SK-MEL-5 (cell line): ENCODE results near the gene SORCS2. TPM values are rescaled to one million over a fixed set of nuclear protein-coding genes. Genes with fewer than 3 reads are reported as not detected.
"Not testable (repeated sequence)": the region's sequence is repeated elsewhere in the genome, so short reads cannot be mapped to it uniquely, and the experiment has no call there.

Source experiments
- DNase-seq: peaks from one replicate; pipeline ENCODE4 v3.0.0-alpha.2; 2016; ENCODE audit warnings: low read depth, low spot score
- in situ Hi-C: cut with HindIII; loops from 2 replicates; pipeline ENCODE4 v1.10.0; 2016; ENCODE audit warnings: low sequenced_read_pairs, high pct_unique_total_duplicates, low pct_unique_long_range_greater_than_20kb
- total RNA-seq: library from RNA; depleted of rRNA; stranded (reverse); fragments of >200 nt; shearing (Covaris generic); gene quantifications from 2 replicates; pipeline ENCODE4 v1.2.3, GENCODE V29; 2014

The SORCS2 gene
- total RNA-seq, 1 experiment from 2014 or later: not detected

DNA sequence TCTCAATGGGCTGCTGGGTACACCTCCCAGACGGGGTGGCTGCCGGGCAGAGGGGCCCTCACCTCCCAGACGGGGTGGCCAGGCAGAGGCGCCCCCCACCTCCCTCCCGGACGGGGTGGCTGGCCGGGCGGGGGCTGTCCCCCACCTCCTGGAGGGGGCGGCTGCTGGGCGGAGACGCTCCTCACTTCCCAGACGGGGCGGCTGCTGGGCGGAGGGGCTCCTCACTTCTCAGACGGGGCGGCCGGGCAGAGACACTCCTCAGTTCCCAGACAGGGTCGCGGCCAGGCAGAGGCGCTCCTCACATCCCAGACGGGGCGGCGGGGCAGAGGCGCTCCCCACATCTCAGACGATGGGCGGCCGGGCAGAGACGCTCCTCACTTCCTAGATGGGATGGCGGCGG is 409.8 kb downstream of the SORCS2 start:
- DNase-seq, in situ Hi-C loops: not testable (repeated sequence)

DNA sequence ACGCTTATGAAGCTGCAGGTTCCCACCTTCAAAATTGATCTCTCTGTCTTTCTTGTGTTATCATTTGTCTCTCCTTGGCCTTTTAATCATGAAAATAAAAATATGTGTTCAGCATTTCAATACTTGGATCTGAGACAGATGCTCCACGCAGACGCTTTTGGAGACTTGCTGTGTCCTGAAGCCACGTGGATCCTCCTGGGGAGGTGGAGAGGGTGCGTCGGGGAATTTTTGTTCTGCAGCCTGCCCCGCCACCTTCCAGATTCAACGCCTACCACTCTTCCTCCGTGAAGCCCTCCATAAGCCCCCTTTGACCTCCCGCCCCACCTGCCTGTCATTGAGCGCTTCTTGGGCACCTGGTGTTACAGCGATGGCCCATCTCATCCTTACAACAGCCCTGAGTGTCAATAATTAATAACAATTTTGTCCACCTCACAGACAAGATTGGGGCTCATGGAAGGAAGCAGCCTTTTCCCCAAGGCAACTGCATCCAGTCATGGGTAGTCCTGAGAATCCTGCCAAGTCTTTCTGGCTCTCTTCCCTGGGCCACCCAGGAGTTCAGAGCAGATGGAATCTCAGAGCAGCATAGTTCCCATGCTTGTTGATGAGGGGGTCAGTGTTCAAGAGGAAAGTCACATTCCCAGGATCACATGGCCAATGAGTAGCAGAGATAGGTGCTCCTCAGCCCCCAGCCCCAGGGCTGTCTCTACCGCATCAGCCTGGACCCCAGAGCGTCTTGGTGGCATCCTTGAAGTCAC is 415.0 kb downstream of the SORCS2 start:
- DNase-seq: no peak
- in situ Hi-C loops: no loop called here

DNA sequence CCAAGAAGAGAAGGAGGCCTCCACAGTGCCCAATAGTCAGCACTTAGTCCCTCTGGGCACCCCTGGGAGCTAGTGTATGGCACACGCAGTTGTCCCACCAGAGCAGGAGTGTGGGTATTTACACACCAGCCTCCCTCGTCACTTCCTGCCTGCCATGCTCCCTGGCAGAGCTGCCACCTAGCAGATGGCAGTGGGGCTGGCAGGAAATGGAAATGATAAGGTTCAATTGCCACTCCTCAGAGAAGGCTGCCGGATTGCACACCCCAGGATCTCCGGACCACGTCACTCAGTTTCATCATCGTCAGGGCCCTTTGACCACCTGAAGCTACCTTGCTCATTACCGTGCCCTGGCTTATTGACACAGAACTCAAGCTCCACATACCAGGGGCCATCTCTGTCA is 415.7 kb downstream of the SORCS2 start:
- in situ Hi-C loops: no loop called here
- DNase-seq: no peak

DNA sequence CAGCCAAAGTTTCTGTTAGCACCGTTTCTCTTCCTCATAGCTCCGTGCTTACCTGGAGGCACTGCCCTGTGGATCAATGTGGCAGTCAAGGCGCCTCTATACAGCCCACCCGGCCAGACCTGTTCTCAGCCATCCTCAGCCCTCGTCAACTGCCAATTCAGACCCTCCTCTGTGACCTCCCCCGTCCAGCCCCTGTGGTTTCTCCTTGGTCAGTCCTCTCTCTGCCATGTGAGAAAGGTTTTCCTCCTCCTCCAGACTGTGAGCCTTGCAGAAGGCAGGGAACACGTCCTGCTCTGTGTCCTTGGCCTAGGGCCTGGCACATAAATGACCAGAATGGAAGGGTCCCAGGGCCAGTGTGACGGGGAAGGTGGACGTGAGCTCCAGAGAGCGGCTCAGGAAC is 417.0 kb downstream of the SORCS2 start:
- DNase-seq: no peak
- in situ Hi-C loops: no loop called here

DNA sequence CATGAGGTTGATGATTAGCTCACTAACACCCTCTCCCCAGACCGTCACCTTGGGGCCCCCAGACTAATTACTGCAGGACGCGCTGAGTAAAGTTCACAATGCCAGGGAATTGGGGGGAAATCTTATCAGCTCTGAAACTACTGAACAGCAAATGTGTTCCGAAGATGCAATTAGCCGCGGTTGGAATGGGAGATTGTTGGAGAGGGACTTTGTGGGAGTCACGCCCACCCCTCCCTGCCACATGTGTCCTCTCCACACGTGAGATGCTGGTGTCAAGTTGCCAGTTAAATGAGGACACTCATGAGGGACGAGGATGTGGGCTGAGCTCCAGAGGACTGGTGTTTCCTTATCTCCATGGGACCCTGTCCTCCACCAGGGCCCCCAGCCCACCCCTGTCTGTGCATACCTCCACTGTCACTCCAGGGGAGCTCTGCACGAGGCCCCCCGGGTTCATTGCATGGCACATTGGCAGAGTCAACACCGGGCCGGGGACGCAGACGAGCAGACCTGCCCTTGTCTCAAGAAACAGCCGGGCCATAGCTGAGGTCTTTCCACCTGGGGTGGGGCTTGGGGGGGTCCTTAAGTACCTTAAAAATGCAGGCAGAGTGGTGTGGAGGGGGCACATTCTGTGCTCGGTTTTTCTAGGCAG is 417.8 kb downstream of the SORCS2 start:
- in situ Hi-C loops: no loop called here
- DNase-seq: no peak

DNA sequence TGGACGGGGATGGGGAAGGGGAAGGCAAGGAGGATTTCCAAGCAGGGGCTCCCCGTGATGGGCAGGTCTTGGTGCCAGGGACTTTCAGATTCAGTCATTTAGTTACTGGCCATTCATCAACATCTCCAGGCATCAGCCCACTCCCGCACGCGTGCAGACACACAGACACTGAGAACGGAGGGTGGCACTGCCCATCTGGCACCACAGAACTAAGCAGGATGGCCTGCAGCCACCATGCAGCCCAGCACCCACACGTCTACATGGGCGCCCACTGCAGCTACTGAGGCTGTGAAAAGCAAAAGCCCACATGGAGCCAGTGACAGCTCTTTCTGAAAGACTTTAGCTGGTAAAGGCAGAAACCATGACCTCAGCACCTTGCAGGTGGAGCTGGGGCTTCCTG is 418.5 kb downstream of the SORCS2 start:
- in situ Hi-C loops: no loop called here
- DNase-seq: no peak

DNA sequence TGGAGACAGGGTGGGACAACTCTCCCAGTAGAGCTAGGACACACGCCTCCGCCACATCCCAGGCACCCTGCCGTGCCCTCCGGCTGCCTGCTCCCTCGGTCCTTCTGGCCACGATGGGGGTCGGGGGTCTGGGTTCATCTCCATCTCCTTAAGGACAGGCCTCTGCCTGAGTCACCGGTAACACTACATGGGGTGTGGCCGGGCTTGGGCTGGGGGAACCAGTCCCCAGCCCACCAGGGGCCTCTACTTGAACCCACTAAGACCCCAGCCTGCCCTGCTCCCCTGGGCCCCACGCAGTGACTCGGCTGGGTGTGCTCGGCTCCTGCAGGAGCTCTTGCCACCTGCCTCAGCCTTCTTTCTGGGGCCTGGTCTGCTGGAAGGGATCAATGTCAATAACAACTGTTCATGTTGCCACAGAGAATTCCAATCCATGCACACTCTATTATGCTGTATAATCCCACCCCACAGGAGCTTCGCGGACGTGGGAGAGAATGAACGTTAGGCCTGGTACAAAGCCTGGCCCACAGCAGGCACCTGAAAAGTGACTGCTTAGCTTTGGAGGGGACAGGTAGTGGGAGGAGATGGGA is 420.1 kb downstream of the SORCS2 start:
- in situ Hi-C loops: no loop called here

DNA sequence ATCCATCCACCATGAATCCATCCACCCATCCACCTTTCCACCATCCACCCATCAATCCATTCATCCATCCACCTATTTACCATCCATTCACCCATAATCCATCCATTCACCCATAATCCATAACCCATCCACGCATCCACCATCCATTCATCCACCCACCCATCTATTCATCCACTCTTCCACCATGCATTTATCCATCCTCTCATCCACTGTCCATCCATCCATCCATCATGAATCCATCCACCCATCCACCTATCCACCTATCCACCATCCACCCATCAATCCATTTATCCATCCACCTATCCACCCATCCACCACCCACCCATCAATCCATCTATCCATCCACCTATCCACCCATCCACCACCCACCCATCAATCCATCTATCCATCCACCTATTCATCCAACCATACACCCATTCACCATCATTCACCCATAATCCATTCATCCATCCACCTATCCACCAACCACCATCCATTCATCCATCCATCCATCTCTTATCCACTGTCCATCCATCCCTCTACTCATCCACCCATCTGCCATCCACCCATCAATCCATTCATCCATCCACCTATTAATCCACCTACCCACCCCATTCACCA is 422.1 kb downstream of the SORCS2 start:
- in situ Hi-C loops: no loop called here
- DNase-seq: no peak

More for the DNA sequence above, 420.1 kb downstream of the SORCS2 start:
- DNase-seq: no peak

DNA sequence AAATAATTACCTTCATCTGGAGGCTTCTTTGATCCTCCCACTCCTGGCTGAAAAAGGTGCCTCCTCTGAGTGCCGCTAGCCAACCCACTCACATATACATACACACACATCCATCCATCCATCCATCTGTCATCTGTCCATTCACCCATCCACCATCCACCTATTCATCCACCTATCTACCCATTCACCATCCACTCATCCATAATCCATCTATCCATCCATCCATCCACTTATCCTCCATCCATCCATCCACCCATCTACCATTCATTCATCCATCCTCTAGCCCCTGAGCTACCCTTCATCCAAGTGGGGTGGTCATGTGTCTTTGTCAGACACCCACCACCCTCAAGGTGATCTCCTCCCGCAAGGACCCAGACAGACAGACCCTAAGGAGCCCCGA is 423.9 kb downstream of the SORCS2 start:
- in situ Hi-C loops: no loop called here

DNA sequence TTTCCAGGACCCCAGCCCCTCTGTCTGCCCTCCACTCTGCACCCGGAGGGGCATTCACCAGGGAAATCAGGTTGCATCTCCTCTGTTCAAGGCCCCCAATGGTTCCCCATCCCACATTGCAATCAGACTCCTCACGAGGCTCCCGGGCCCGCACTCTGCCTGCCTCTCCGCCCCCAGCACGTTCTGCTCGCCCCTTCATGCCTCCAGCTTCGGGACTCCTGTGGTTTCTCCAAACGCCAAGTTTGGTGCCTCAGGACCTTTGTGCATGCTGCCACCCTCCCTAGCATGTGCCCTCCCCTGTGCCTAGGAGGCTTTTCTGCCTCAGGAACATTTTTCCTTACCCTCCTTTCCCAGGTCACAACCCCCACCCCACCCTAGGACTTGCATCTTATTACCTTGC is 426.0 kb downstream of the SORCS2 start:
- in situ Hi-C loops: no loop called here
- DNase-seq: no peak

More for the DNA sequence above, 423.9 kb downstream of the SORCS2 start:
- DNase-seq: no peak

DNA sequence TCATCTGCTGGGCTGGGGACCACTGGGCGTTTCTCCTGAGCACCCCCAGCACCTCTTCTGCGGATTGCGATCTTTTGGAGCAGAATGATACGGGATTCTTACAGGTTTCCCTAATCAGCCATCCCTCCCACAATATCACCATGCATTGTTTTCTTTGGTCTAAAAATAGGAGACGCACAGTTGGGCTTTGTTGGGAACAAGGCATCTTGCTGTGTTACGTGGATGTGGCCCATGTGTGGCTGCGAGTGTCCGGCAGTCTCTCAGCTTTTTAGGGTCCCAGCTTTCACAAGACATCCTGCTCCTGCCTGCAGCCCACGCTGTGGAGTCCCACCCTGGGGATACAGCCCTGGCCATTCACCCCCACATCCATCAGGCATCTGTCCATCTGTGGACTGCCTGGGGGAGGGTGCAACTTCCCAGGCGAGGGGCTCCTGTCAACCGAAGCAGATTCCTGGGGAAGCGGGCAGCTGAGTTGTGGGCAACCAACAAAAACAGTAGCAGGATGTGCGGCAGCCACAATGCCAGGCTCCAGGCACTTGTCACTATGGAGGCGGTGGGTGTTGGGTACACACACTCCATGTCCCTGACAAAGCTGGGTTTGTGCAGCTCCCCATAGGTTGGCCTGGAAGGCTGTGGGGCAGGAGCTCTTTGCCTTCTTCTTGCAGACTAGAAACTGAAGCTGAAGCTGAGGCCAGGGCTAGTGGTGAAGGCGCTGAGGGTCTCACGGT is 427.9 kb downstream of the SORCS2 start:
- in situ Hi-C loops: no loop called here
- DNase-seq: no peak

DNA sequence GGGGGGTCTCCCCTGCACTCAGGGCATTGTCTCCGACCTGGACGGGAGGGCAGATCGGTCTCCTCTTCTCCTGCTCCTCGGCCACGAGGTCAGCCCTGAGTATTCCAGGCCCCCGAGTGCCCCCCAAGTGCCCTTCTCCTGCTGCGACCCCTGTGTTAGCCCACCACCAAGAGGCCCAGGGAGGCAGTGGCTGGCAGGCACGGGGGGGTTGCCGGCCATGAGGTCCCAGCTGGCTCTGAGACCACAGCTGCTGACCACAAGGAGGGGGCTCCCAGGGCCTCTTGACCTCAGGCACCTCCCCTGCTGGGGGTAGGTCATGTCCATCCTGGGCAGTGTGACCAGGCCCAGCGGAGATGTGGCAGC is 428.5 kb downstream of the SORCS2 start:
- DNase-seq: no peak
- in situ Hi-C loops: no loop called here

DNA sequence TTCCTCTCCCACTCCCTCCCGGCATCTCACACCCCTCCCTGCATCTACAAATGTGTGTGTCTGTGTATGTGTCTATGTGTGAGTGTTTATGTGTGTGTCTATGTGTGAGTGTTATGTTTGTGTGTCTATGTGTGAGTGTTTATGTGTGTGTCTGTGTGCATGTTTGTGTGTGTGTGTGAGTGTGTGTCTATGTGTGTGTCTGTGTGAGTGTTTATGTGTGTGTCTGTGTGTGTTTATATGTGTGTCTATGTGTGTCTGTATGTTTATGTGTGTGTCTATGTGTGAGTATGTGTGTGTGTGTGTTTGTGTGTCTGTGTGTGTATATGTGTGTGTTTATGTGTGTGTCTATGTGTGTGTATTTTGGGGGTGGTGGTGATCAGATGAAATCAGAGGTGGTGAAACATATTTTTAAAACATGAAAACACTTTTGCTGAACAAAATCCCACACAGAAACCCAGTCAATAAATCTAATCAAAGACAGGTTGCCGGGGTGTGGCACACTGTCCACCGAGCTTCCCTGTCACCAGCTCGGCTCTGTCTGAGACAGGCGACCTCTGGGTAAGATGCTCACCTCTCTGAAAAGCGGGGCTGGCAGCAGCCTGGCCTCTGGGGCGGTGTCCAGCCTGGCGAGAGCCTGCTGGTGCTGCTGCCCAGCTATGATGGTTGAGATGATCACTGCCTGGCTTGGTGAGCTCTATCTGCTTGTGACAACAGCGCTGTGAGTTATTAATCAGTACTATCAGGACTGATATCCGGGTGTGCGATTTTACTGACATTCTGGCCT is 429.1 kb downstream of the SORCS2 start:
- DNase-seq: no peak
- in situ Hi-C loops: no loop called here

DNA sequence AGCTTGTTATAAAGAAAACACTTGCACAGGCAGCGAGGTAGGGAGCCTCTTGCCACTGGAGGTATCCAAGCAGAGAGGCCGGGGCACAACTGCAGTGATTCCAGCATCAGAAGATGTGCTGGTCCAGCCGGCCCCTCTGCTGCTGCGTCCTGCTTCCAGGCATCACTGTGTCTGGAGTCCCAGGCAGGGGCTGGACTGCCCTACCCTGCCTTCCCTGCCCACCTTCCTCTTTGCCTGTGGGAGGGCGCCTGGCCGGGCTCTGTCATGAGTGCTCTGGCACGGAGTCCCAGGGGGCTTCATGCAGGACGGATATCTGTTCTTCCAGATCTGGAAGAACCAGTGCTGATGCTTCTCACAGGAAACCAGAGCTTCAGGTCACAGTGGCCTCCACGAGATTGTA is 430.0 kb downstream of the SORCS2 start:
- DNase-seq: no peak
- in situ Hi-C loops: no loop called here

DNA sequence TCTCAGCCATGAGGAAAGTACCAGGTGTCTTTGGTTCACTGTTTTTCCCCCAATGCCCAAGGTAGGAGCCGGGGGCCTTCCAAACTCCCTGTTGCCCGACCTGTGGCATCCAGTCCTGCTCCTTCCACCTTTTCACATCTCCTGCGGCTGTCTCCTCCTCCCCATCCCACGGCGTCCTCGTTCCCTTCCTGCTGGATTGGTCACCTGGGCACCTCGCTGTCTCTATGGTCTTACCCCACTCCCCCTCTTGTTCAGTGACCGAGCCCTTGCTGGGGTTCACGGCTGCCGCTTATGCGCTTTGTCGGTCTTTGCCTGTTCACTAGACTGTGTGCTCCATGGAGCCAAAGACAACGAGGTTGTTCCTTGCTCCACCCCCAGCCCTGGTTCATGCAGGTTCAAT is 431.1 kb downstream of the SORCS2 start:
- in situ Hi-C loops: no loop called here
- DNase-seq: no peak

DNA sequence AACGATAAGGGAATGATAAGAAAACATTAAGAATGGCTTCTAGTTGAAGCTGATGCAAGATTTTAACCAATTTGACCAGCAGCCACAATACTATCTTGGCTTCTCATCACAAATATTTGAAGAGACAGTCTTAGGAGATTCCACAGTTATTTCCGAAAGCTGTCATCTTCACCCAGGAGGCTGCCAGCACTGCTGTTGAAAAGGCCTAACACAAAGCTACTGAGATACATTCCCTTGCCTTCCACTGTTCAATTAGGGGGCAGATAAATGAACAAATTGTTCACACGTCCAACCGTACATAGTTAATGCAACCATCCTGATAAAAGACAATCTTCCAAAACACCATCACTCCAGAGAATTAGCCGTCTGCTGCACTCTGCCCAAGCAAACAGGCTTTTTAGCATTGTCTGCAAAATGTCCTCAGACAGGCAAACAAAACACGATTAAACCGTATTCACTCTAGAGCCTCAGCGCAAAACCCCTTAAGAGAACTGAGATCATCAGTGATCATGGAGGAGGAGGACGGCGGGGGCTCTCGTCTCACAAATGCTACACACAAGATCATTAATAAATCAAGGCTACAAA is 432.1 kb downstream of the SORCS2 start:
- in situ Hi-C loops: no loop called here
- DNase-seq: no peak

DNA sequence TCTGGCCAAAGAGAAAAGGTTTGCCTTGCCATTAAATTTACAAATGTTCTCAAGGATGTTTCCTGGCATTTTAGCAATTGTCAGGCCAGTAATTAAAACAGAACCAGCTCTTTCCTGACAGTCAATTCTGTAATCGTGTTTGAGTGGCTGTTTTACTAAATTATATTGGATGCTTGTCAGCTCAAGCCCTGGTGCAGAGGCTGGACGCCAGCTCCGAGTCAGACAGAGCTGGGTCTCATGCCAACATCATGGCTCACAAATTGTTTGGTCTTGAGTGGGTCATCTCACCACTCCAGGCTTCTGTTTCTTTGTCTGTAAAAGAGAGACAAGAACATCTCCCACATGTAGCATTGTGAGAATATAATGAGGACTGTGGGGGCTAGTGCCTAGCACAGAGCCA is 432.7 kb downstream of the SORCS2 start:
- in situ Hi-C loops: no loop called here
- no peak for DNase-seq
